HG03045 (cell line): Measurements from ENCODE around the gene HSPA12B.

Experiments
- ATAC-seq: cut with Tn5 transposase; IDR thresholded peaks from one replicate; pipeline ENCODE4 v1.9.1; 2021; ENCODE audit warnings: mild to moderate bottlenecking, moderate library complexity; ENCODE audit not compliant: unreplicated experiment

The HSPA12B gene

GRCh38 chr20:3744806-3745685 is 12.6 kb downstream of the HSPA12B start:
- ATAC-seq, result no peak

- ATAC-seq, result no peak
Observed at GRCh38 chr20:3745686-3746173, 13.2 kb downstream of the HSPA12B start.

- no peak for ATAC-seq
Observed at GRCh38 chr20:3747471-3747870, 15.0 kb downstream of the HSPA12B start.

GRCh38 chr20:3748073-3748472 is 15.6 kb downstream of the HSPA12B start:
- no peak for ATAC-seq

- ATAC-seq, result no peak
Observed at GRCh38 chr20:3749087-3749688, 16.7 kb downstream of the HSPA12B start.

GRCh38 chr20:3749689-3750531 is 17.4 kb downstream of the HSPA12B start:
- ATAC-seq, result no peak

- ATAC-seq, result no peak
Observed at GRCh38 chr20:3751305-3751674, 18.8 kb downstream of the HSPA12B start.

- no peak for ATAC-seq
Observed at GRCh38 chr20:3751675-3752385, 19.3 kb downstream of the HSPA12B start.

GRCh38 chr20:3752386-3752759 is 19.9 kb downstream of the HSPA12B start:
- ATAC-seq, result no peak

- no peak for ATAC-seq
Observed at GRCh38 chr20:3753098-3753497, 20.6 kb downstream of the HSPA12B start.

GRCh38 chr20:3753501-3754275 is 21.2 kb downstream of the HSPA12B start:
- ATAC-seq, result no peak

GRCh38 chr20:3754276-3754630 is 21.8 kb downstream of the HSPA12B start:
- ATAC-seq, result no peak

GRCh38 chr20:3755269-3755668 is 22.8 kb downstream of the HSPA12B start:
- no peak for ATAC-seq

GRCh38 chr20:3755814-3756480 is 23.5 kb downstream of the HSPA12B start:
- ATAC-seq, result no peak

- ATAC-seq, result no peak
Observed at GRCh38 chr20:3757268-3757667, 24.8 kb downstream of the HSPA12B start.

- ATAC-seq, result no peak
Observed at GRCh38 chr20:3758566-3758965, 26.1 kb downstream of the HSPA12B start.

GRCh38 chr20:3759316-3759823 is 26.9 kb downstream of the HSPA12B start:
- ATAC-seq, result no peak

- no peak for ATAC-seq
Observed at GRCh38 chr20:3759884-3760283, 27.4 kb downstream of the HSPA12B start.

GRCh38 chr20:3760655-3761348 is 28.3 kb downstream of the HSPA12B start:
- ATAC-seq, result no peak
